NCI-H2227 (cell line): ENCODE results near the gene ECT2L.
"Not testable (repeated sequence)": the region's sequence is repeated elsewhere in the genome, so short reads cannot be mapped to it uniquely, and the experiment has no call there.

Source experiments
- DNase-seq: peaks from one replicate; lab custom pipeline; 2025; ENCODE audit not compliant: unreplicated experiment; lab: John Stamatoyannopoulos, UW

ECT2L gene

DNA sequence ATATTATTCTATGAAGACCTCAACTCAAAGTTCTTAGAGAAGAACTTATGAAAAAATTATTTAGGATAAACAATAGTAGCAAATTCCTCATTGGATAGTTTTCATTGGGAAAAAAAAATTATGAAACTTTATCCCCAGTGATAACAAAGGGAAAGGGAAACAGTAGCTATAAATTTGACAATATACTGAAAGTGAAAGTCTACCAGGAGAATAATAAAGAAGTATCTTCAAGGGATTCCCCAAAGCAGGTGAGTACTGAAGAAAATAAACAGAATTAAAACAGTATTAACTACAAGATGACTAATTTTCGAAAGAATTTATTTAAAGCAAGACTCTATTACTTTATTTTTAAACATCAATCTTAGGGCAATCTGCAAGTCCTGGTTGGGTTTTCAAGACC is 135.8 kb downstream of the ECT2L start:
- DNase-seq = no peak

DNA sequence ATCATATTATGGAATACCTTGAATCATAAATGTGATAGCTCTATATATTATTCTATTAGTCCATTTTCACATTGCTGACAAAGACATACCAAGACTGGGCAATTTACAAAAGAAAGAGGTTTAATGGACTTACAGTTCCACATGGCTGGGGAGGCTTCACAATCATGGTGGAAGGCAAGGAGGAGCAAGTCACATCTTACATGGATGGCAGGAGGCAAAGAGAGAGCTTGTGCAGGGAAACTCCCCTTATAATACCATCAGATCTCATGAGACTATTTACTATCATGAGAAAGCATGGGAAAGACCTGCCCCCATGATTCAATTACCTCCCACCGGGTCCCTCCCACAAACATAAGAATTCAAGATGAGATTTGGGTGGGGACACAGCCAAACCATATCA is 141.0 kb downstream of the ECT2L start:
- not testable (repeated sequence) for DNase-seq

DNA sequence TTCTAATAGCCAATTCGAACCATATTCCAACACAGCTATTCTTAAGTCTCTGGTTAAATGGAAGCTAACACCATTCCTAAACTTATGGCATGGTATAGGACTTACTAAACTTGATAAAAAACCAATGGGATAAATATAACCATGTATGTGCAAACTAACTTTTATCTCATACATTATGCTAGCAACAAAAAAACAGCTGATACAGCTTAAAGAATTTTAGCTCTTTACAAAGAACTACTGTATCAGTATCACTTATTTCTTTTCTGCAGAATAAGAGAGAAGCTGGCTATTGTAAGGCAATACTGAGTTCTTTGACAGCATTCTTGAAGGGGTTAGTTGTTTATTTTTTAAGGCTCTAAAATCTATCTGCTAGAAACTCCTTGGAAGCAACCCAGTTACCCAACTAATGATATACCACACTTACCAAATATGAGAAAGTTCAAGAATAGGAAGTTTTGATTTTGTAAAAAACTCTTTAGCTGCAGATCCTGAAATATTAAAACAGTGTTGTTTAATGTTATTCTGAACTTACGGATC is 147.3 kb downstream of the ECT2L start:
- DNase-seq = no peak

DNA sequence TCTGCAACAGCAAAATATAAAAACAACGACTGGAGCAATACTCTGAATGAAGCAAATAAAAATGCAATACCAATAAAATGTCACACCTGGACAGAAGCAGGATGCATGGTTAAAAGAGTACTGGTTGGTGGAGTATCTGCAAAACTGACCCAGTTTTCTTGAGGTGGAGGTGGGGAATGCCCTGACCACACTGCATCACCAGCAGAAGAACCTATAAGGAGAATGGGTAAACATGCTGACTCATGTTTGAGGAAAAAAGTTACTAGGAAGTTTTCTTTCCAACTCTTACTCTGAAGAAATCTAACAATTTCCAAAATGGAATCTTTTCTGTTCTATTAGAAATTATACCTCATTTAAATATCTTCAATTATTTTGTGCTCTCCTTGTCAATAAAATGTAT is 148.5 kb downstream of the ECT2L start:
- no peak for DNase-seq

DNA sequence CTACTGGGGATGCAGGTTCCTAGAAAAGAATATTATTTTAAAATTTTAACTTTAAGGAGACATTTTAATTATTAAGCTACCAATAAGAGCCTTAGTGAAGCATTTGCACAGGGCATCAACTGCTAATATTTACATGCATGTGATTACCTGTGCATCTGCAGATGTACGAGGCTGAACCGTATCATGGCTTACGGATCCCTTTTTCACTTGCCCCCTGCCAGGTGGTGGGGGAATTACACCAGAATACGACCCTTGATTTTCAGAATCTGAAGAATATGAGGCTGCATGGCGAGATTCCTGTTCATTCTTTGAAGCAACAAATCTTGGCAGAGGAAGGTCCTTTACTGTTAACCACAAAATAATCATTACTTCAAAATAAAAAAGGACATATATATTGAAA is 149.5 kb downstream of the ECT2L start:
- DNase-seq = no peak

DNA sequence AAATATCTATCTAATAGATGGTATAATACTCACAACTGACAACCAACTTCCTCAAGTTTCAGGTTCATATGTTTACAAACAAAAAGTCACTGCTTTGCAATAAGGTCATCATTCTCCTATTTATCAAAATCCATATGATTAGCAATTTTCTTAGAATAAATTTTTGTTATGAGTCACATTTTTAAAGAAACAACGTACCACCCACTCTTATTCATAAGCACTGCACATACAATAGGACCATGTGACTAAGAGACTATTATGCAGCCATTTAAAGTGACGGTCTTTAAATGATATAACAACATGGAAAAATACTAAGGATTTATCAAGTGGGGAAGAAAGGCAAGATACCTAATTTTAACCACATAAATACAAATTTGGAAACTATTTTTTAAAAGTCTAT is 152.1 kb downstream of the ECT2L start:
- DNase-seq = no peak

DNA sequence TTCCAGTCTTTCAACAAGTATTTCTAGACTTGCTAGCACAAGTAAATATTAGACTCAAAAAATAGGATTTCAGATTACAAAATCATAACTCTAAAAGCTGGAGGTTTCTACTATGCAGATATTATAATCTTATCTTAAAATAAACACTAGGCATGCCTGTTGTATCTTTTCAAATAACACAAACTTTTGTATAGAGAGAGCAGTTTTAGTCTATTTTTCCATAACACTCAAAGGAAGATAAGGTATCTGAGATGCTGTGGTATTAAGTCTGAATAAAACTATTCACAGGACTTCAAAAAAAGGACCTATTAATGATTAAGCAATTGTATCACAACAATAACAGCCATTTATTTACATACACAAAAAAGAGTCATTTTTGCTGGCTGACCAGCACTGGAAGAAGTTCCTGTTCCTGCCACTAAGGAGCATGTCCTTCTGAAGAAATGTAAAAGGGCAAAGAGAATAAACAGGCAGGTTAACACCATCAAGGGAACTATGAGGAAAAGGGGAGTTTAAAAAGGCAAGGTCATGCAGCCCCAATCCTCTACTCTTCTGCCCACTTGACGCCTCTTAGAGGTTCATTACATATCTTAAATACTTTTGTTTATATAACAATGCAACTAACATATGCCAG is 152.8 kb downstream of the ECT2L start:
- no peak for DNase-seq

DNA sequence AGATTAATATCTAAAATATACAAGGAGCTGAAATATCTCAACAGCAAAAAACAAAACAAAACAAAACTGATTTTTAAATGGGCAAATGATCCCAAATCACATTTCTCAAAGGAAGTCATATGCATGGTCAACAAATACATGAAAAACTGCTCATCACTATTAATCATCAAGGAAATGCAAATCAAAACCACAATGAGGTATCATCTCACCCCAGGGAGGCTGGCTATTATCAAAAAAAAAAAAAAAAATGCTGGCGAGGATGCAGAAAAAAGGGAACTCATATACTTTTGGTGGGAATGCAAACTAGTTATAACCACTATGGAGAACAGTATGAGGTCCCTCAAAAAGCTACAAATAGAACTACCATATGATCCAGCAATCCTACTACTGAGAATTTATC is 157.6 kb downstream of the ECT2L start:
- no peak for DNase-seq
